SK-N-SH treated with all-trans-retinoic acid at 6 μM for 48 hours (cell line): ENCODE results near the gene SEC14L1.

Experiments
- ARNTL ChIP-seq: fragments of 450-650 bp; formaldehyde crosslinking; IDR thresholded peaks from 2 replicates; pipeline ENCODE4 v1.5.0; 2020; ENCODE audit warnings: low read depth, mild to moderate bottlenecking, moderate library complexity, borderline replicate concordance
- ESRRG ChIP-seq: fragments of 250-450 bp; sonication (Bioruptor Pico); IDR thresholded peaks from 2 replicates; pipeline ENCODE4 v1.6.1; 2021; ENCODE audit warnings: mild to moderate bottlenecking
- RARB ChIP-seq: fragments of 250-450 bp; sonication (Bioruptor Pico); IDR thresholded peaks from 2 replicates; pipeline ENCODE4 v1.8.0; 2021; ENCODE audit warnings: mild to moderate bottlenecking, moderate library complexity
- SNAI2 ChIP-seq: fragments of 250-450 bp; sonication (Bioruptor Pico); IDR thresholded peaks from 2 replicates; pipeline ENCODE4 v1.5.0; 2020; ENCODE audit warnings: mild to moderate bottlenecking, moderate library complexity
- ZC3H10 ChIP-seq: fragments of 250-450 bp; sonication (Bioruptor Pico); IDR thresholded peaks from 2 replicates; pipeline ENCODE4 v1.5.1; 2021; ENCODE audit warnings: mild to moderate bottlenecking, moderate library complexity
- ZFP3 ChIP-seq: fragments of 250-450 bp; sonication (Bioruptor Pico); IDR thresholded peaks from 2 replicates; pipeline ENCODE4 v1.5.0; 2020; ENCODE audit warnings: mild to moderate bottlenecking, moderate library complexity
- ZFP30 ChIP-seq: fragments of 450-650 bp; formaldehyde crosslinking; IDR thresholded peaks from 2 replicates; pipeline ENCODE4 v1.5.0; 2022; ENCODE audit warnings: mild to moderate bottlenecking, moderate library complexity
- TF ChIP-seq, protein P1 (sequence below): fragments of 250-450 bp; sonication (Bioruptor Pico); IDR thresholded peaks from 2 replicates; pipeline ENCODE4 v1.8.0; 2020; ENCODE audit warnings: mild to moderate bottlenecking, moderate library complexity, borderline replicate concordance
- TF ChIP-seq, protein P2 (sequence below): fragments of 250-450 bp; sonication (Bioruptor Pico); IDR thresholded peaks from 2 replicates; pipeline ENCODE4 v1.5.1; 2021; ENCODE audit warnings: mild to moderate bottlenecking, moderate library complexity
- TF ChIP-seq, protein P3 (sequence below): fragments of 250-450 bp; sonication (Bioruptor Pico); IDR thresholded peaks from 2 replicates; pipeline ENCODE4 v1.5.0; 2020; ENCODE audit warnings: mild to moderate bottlenecking, moderate library complexity
- TF ChIP-seq, protein P4 (sequence below): fragments of 250-450 bp; sonication (Bioruptor Pico); IDR thresholded peaks from 2 replicates; pipeline ENCODE4 v1.5.1; 2020; ENCODE audit warnings: low read depth, mild to moderate bottlenecking, moderate library complexity
- TF ChIP-seq, protein P5 (sequence below): fragments of 250-450 bp; sonication (Bioruptor Pico); IDR thresholded peaks from 2 replicates; pipeline ENCODE4 v1.8.0; 2021; ENCODE audit warnings: low read depth, mild to moderate bottlenecking, moderate library complexity, borderline replicate concordance

DNA sequence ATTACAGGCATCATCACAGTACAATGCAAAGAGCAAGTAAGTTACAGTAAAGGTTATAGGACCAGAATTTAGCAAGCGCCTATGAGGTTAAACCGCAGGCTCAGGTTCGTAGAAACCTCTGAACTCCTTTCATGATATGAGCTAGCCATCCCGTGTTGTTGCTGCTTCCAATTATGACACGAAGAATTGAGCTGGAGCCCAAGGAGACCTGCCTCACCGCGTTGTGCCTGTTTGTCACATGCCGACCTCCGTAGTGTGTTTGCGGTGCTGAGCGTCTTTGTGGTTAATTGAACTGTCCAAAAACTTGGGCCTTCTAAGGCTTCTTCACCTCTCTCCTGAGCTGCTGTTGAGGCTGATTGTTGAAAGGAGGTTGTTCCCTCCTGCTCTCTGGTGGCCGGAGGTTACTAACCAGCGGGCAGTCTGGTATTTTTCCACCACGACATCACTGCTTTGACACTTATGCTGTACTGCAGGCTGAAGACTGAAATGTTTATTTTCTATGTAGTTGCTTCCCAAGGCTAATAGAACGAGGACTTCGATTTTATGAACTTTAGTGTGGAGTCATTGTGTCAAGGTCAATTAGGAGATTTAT is 67.5 kb downstream of the SEC14L1 start:
- TF ChIP-seq RARB (CRISPR knock-in tag) (no peak), ZC3H10 (CRISPR knock-in tag) (no peak), ZFP30 (no peak), ESRRG (CRISPR knock-in tag) (no peak), ARNTL (CRISPR knock-in tag) (no peak), ZFP3 (CRISPR knock-in tag) (no peak), SNAI2 (CRISPR knock-in tag) (no peak)
- TF ChIP-seq, protein P1, sequence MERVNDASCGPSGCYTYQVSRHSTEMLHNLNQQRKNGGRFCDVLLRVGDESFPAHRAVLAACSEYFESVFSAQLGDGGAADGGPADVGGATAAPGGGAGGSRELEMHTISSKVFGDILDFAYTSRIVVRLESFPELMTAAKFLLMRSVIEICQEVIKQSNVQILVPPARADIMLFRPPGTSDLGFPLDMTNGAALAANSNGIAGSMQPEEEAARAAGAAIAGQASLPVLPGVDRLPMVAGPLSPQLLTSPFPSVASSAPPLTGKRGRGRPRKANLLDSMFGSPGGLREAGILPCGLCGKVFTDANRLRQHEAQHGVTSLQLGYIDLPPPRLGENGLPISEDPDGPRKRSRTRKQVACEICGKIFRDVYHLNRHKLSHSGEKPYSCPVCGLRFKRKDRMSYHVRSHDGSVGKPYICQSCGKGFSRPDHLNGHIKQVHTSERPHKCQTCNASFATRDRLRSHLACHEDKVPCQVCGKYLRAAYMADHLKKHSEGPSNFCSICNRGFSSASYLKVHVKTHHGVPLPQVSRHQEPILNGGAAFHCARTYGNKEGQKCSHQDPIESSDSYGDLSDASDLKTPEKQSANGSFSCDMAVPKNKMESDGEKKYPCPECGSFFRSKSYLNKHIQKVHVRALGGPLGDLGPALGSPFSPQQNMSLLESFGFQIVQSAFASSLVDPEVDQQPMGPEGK (CRISPR knock-in tag) = no peak
- TF ChIP-seq, protein P2, sequence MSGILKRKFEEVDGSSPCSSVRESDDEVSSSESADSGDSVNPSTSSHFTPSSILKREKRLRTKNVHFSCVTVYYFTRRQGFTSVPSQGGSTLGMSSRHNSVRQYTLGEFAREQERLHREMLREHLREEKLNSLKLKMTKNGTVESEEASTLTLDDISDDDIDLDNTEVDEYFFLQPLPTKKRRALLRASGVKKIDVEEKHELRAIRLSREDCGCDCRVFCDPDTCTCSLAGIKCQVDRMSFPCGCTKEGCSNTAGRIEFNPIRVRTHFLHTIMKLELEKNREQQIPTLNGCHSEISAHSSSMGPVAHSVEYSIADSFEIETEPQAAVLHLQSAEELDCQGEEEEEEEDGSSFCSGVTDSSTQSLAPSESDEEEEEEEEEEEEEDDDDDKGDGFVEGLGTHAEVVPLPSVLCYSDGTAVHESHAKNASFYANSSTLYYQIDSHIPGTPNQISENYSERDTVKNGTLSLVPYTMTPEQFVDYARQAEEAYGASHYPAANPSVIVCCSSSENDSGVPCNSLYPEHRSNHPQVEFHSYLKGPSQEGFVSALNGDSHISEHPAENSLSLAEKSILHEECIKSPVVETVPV (CRISPR knock-in tag) = no peak
- TF ChIP-seq, protein P3, sequence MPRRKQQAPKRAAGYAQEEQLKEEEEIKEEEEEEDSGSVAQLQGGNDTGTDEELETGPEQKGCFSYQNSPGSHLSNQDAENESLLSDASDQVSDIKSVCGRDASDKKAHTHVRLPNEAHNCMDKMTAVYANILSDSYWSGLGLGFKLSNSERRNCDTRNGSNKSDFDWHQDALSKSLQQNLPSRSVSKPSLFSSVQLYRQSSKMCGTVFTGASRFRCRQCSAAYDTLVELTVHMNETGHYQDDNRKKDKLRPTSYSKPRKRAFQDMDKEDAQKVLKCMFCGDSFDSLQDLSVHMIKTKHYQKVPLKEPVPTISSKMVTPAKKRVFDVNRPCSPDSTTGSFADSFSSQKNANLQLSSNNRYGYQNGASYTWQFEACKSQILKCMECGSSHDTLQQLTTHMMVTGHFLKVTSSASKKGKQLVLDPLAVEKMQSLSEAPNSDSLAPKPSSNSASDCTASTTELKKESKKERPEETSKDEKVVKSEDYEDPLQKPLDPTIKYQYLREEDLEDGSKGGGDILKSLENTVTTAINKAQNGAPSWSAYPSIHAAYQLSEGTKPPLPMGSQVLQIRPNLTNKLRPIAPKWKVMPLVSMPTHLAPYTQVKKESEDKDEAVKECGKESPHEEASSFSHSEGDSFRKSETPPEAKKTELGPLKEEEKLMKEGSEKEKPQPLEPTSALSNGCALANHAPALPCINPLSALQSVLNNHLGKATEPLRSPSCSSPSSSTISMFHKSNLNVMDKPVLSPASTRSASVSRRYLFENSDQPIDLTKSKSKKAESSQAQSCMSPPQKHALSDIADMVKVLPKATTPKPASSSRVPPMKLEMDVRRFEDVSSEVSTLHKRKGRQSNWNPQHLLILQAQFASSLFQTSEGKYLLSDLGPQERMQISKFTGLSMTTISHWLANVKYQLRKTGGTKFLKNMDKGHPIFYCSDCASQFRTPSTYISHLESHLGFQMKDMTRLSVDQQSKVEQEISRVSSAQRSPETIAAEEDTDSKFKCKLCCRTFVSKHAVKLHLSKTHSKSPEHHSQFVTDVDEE (CRISPR knock-in tag) = no peak
- TF ChIP-seq, protein P4, sequence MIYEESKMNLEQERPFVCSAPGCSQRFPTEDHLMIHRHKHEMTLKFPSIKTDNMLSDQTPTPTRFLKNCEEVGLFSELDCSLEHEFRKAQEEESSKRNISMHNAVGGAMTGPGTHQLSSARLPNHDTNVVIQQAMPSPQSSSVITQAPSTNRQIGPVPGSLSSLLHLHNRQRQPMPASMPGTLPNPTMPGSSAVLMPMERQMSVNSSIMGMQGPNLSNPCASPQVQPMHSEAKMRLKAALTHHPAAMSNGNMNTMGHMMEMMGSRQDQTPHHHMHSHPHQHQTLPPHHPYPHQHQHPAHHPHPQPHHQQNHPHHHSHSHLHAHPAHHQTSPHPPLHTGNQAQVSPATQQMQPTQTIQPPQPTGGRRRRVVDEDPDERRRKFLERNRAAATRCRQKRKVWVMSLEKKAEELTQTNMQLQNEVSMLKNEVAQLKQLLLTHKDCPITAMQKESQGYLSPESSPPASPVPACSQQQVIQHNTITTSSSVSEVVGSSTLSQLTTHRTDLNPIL (CRISPR knock-in tag) = no peak
- TF ChIP-seq, protein P5, sequence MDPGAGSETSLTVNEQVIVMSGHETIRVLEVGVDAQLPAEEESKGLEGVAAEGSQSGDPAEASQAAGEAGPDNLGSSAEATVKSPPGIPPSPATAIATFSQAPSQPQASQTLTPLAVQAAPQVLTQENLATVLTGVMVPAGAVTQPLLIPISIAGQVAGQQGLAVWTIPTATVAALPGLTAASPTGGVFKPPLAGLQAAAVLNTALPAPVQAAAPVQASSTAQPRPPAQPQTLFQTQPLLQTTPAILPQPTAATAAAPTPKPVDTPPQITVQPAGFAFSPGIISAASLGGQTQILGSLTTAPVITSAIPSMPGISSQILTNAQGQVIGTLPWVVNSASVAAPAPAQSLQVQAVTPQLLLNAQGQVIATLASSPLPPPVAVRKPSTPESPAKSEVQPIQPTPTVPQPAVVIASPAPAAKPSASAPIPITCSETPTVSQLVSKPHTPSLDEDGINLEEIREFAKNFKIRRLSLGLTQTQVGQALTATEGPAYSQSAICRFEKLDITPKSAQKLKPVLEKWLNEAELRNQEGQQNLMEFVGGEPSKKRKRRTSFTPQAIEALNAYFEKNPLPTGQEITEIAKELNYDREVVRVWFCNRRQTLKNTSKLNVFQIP (CRISPR knock-in tag) = no peak
